GM13976 (cell line): ENCODE measurements around the gene ADCY4.

Experiments
- DNase-seq: peaks from one replicate; pipeline ENCODE4 v3.0.0; 2012; ENCODE audit warnings: low spot score
- in situ Hi-C: fragments of 300-500 bp; cut with MboI; formaldehyde crosslinking; loops from one replicate; pipeline ENCODE4 v1.12.0; 2022; ENCODE audit warnings: low sequenced_read_pairs, mixed read lengths, inconsistent platforms; ENCODE audit not compliant: unreplicated experiment
- TF ChIP-seq, protein P1 (sequence below): IDR thresholded peaks from 2 replicates; pipeline ENCODE4 v1.5.1; 2012; ENCODE audit warnings: borderline replicate concordance, mild to moderate bottlenecking; ENCODE audit not compliant: insufficient read depth; ENCODE audit errors: extremely low read depth, missing control alignments, control extremely low read depth

The ADCY4 gene

DNA sequence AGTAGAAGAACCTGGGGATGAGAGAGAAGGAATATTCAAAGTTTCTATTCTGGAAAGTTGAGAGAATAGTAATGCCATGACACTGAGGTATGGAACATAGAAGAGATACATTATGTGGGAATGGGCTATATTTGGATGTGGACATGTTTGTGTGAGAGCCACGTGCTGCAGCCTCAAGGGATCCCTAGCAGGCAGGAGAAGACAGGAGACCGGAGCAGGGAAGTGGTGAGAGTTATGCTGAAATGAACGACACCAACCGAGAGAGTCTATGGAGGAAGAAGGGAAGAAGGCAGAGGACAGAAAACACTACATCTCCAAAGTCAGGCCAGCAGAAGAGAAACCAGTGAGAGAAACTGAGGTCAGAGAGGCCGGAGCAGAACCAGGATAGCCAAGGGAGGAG lies 14.9 kb upstream of the ADCY4 start:
- in situ Hi-C loops, result loop anchor here (25.0 kb wide), 1 partner anchor 338 kb away; no protein-coding TSS in a partner anchor
- TF ChIP-seq, protein P1, sequence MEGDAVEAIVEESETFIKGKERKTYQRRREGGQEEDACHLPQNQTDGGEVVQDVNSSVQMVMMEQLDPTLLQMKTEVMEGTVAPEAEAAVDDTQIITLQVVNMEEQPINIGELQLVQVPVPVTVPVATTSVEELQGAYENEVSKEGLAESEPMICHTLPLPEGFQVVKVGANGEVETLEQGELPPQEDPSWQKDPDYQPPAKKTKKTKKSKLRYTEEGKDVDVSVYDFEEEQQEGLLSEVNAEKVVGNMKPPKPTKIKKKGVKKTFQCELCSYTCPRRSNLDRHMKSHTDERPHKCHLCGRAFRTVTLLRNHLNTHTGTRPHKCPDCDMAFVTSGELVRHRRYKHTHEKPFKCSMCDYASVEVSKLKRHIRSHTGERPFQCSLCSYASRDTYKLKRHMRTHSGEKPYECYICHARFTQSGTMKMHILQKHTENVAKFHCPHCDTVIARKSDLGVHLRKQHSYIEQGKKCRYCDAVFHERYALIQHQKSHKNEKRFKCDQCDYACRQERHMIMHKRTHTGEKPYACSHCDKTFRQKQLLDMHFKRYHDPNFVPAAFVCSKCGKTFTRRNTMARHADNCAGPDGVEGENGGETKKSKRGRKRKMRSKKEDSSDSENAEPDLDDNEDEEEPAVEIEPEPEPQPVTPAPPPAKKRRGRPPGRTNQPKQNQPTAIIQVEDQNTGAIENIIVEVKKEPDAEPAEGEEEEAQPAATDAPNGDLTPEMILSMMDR, result no peak
- no peak for DNase-seq

DNA sequence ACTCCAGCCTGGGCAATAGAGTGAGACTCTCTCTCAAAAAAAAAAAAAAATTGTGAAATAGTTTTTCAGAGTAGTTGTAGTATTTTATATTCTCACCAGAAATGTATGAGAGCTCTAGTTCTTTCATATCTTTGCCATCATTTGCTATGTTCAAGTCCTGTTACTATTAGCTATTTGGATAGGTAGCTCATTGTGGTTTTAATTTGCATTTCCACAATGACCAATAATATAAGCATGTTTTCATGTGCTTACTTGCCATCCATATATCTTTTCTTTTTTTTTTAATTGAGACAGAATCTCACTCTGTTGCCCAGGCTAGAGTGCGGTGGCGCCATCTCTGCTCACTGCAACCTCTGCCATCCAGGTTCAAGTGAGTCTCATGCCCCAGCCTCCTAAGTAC lies 13.3 kb upstream of the ADCY4 start:
- TF ChIP-seq, protein P1, result no peak
- in situ Hi-C loops, result loop anchor here (25.0 kb wide), 1 partner anchor 339 kb away; no protein-coding TSS in a partner anchor
- no peak for DNase-seq

DNA sequence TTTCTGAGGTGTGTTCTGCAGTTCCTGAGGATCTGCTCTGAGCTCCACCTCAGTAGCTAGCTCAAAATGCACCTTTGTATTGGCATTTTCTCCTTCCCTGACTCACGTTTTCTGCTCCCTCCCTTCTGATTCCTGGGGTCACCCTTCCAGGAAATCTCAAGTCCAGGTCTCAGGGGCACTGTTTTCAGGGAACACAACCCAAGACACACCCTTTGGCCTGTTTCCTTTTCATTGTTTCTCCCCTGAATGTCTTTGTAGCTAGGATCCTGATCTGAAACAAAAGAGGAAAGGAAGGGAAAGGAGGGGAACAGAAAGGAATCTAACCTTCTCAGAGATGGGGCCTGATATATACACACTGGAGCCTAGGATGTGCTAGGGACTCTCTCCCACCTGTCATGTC lies 12.3 kb upstream of the ADCY4 start:
- DNase-seq, result no peak
- TF ChIP-seq, protein P1, result no peak
- in situ Hi-C loops, result loop anchor here (25.0 kb wide), 1 partner anchor 340 kb away; no protein-coding TSS in a partner anchor

DNA sequence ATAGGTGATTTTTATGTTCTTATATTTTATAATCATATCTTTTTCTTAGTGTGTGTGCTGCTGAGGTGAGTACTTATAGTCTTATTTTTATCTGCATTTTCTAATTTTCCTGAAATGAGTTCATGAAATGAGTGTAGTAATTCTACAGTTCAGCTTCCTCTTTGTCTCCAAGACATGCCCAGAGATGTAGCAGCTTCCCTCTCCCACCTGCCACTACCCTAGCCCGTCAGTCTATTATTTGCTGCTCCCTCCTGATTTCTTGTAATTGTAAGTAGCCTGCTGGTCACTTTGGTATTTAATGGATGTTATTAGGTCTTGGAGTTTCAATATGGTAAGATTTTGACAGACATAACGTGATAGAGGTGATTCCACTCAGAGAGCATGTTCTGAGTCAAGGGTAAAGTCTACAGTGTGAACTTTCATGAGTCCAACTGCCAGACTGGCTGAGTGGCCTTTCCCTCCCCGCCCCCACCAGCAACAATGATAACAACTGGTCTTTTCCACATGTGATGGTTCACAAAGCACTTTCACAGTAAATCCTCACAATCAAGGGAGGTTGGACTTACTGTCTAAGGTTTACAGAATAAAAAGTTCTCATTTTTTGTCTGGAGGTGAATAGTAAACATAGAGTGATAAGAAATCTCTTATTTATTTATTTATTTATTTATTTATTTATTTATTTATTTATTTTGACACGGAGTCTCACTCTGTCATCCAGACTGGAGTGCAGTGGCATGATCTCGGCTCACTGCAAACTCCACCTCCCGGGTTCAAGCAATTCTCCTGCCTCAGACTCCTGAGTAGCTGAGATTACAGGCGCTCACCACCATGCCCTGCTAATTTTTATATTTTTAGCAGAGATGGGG lies 9.2 kb upstream of the ADCY4 start:
- TF ChIP-seq, protein P1, result no peak
- DNase-seq, result no peak
- in situ Hi-C loops, result loop anchor here (25.0 kb wide), 1 partner anchor 343 kb away; no protein-coding TSS in a partner anchor

DNA sequence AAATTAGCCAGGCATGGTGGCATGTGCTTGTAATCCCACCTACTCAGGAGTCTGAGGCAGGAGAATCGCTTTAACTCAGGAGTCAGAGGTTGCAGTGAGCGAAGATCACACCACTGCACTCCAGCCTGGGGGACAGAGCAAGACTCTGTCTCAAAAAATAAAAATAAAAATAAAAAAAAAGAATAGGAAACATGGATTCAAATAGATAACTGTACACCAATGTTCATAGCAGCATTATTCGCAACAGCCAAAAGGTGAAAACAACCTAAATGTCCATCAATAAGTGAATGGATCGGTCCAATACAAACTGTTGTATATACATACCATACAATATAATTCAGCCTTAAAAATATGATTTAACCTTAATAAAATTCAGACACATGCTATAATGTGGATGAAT lies 8.0 kb upstream of the ADCY4 start:
- no peak for DNase-seq

DNA sequence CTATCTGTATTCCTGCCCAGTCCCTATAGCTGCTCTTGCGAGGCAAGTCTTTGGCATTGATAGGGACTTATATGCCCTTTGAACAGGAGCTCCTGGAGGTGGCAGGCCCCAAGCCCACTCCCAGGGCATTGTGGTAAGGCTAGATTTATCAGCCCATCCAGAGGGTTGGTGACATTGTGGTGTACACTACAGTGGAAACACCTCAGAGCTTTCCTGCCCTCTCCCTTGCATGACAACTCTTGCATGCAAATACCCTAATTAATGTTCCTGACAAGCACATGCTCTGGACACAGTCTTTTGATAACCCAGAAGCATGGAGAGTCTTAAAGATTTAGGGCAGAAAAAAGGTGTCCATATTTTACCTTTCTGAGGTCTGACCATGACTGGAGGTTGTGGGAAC lies 5.7 kb upstream of the ADCY4 start:
- TF ChIP-seq, protein P1, result no peak
- in situ Hi-C loops, result loop anchor here (25.0 kb wide), 1 partner anchor 347 kb away; no protein-coding TSS in a partner anchor
- no peak for DNase-seq

More for the DNA sequence above, 8.0 kb upstream of the ADCY4 start:
- TF ChIP-seq, protein P1, result no peak
- in situ Hi-C loops, result loop anchor here (25.0 kb wide), 1 partner anchor 344 kb away; no protein-coding TSS in a partner anchor
